Nasal cavity respiratory epithelium epithelial cell of viscerocranial mucosa (primary cell): ENCODE results near the gene FAM89B. TPM values are rescaled to one million over a fixed set of nuclear protein-coding genes. Genes with fewer than 3 reads are reported as not detected.

Source experiments
- total RNA-seq: library from RNA; depleted of rRNA; stranded (reverse); fragments of >200 nt; gene quantifications from 2 replicates; pipeline ENCODE4 v1.2.3, GENCODE V29; 2014

The FAM89B gene
- total RNA-seq: 8.9 and 19.5 TPM in 2 replicates

DNA sequence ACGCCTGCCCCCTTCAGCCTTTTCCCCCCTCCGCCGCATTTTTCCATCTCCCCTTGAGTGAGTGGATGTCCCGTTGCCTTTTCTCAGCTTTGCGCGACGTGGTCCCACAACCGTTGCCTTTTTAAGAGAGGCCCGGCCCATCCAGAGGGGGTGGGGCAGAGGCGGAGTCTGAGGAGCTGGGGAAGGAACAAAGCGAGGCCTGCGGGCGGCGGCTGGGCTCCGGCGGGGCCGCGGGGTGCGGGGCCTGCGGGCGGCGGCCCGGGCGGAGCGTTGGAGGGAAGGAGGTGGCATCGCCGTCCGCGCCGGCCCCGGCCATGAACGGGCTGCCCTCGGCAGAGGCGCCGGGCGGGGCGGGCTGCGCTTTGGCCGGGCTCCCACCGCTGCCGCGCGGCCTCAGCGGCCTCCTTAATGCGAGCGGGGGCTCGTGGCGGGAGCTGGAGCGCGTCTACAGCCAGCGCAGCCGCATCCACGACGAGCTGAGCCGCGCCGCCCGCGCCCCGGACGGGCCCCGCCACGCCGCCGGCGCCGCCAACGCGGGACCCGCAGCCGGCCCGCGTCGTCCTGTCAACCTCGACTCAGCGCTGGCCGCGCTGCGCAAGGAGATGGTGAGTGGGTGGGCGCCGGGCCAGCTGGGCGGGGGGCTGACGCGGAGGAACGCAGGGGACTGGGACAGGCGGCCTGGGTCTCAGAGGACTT is at the start of gene FAM89B:
FAM89B (plus strand) TSS at position 183 of the 696 bp plus-strand sequence; CDS start at position 315, 132 bp downstream.

DNA sequence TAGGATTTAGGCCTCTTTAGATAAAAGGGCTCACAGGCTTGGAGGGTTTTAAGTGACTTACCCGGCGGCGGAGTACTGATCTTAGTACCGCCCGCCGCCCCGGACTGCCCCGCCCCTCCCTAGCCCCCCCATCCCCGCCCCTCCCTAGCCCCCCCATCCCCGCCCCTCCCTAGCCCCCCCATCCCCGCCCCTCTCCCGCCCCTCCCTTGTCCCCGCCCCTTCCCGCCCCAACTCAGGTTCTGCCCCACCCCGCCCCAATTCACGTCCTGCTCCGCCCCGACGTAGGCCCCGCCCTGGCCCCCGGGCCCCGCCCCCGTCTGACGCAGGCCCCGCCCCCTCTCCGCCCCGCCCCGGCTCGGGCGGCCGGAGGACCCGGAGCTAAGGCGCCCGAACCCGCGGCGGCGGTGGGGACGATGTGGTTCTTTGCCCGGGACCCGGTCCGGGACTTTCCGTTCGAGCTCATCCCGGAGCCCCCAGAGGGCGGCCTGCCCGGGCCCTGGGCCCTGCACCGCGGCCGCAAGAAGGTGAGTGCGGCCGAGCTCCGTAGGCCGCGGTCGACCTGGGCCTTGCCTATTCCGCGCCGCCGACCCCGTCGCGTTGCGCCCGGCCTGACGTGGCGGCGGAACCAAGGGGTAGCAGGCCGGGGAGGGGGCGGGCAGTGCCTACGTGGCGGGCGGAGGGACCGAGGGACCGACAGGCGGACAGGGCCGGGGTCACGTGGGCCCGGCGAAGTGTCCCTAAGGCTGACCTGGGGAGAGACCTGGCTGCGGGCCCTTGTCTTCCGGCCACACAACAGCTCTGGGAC is 47.4 kb upstream of the FAM89B start, which contains the start of gene SCYL1:
SCYL1 (plus strand) TSS at position 343 of the 805 bp plus-strand sequence; CDS start at position 414, 71 bp downstream.

DNA sequence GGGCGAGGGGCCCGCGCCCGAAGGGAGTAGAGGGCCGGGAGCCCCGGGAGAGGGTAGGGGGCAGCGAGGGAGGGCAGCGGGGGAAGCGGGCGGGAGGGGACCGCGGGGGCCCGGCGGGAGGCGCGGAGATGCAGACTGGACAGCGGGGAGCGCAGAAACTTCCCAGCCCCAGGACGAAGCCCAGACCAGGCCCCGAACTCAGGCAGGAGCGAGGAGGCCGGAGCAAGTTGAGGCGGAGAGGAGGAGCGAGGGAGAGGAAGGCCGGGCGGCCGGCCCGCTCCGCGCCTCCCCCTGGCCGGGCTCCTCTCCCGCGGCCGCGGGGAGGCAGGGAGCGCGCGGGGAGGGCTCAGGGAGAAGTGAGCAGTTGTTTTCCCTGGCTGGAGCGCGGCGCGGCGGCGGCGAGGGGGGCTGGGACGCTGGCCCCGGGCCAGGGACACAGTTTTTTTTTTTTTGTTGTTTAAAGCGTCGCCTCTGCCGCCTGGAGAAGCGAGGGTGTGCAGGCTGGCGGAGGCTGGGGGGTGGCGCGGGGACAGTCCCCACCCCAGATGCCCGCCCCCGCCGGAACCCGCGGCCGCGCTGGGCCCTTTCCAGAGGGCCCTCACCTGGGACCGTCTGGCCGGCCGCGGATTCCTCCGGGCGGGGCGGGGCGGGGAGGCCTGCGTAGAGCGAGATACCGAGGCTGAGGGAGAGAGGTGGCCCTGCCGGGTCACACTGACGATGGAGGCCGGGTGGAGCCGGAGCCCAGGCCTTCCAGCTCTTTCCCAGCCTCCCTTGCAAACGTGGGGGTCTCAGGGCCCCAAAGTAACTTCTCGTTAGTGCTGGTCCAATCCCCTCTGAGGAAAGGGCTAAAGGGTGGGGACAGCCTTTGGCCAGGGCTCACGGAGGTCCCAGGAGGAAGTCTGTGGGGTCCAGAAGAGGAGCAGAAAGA is 14.1 kb upstream of the FAM89B start, which contains the start of gene LTBP3:
LTBP3 (minus strand) TSS at position 358 of the 928 bp plus-strand sequence. CDS start 400 bp downstream, outside the sequence.

DNA sequence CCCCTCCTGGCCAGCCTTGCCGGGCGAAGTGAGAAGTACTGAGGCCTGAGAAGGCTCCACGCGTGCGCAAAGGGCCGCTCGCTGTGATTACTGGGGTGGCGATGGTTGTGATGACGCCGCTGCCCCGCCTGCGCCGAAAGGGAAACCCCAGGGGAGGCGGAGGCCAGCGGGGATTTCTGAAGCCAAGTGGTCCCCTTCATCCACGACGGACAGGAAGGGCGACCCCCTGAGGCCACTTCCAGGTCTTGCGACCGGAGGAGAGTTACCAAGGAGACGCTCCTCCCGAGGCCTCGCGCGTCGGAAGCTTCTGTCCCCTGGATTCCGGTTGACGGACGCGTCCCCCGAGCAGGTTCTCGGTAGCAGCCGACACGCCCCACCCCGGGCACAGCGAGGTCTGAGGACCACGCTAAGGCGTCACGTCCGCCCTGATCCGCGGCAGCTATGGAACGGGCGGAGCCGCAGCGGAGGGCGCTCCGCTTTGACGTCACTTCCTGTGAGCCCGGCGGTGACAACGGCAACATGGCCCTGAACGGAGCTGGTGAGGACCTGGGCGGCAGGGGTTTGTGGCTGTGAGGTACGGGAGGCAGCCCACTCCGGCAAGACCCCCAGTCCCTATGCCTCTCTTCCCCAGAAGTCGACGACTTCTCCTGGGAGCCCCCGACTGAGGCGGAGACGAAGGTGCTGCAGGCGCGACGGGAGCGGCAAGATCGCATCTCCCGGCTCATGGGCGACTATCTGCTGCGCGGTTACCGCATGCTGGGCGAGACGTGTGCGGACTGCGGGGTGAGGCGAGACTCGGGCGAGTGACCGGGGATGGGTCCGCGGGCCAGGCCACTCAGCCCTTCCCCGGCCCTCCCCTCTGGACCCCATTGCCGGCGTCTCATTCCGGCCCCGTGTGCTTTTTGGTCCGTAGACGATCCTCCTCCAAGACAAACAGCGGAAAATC is 2.1 kb upstream of the FAM89B start, which contains the start of gene ZNRD2:
ZNRD2 (plus strand) TSS at position 505 of the 946 bp plus-strand sequence; CDS start at position 520, 15 bp downstream.

DNA sequence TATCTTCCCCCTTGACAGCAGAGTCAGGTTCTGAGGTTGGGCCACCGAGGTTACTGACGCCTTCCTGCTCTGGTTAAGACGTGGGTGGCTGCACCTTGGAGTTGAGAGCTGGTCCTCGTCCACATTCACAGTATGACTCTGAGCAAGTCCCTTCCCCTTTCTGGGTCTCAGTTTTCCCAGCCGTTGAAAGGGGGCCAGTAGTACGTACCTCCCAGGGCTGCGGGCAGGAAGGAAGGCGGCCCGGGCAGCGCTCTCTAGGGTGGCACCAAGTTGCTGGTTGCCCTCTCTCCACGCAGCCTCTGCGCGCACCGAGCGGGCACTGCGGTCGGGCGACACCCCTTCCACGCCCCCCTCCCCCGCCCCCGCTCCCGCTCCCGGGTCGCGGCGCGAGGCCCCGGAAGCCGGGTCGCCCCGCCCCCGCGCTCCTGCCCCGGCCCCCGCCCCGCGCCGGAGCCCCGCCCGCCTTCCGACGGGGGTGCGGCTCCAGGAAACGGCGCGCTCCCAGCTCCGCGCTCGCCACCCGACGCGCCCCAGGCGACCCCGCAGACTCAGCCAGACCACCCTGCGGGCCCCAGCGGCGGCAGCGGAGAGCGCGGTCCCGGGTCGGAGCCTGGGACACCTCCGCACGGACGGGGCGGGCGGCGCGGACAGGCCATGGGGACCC is 3.4 kb downstream of the FAM89B start, which contains the start of gene EHBP1L1:
EHBP1L1 (plus strand) TSS at position 486 of the 664 bp plus-strand sequence. CDS start 250 bp downstream, outside the sequence.

DNA sequence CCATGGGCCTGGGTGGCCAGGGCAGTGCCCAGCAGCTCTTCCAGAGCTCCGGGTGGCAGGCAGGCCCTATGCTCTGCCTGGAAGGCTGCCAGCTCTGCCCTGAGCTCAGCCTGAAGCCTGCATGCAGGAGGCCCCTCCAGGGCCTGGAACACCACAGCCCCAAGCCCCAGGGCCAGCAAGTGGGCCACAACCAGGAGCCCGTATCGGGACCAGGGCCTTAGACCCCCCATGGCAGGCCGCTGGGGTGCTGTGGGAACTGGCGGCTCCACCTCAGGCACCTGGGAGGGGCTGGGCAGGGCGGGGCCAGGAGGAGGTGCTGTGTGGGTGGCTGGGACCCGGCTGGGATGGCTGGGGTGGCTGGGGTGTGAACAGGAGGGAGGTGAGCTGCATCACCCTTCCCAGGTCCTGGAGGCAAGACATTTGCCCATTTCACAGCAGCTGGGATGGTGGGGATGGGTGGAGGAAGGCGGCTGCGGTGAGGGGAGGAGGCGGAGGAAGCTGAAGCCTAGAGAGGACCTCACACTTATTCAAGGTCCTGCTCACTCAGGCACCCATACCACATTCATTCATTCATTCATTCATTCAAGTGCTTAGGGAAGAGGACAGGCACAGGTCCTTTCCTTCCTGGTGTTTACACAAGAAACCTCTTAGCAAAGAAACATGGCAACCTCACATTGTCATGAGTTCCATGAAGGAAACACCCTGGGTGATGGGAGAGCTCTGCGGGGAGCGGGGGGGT is 23.4 kb downstream of the FAM89B start, which contains the start of gene KCNK7:
KCNK7 (minus strand) TSS at position 258 of the 739 bp plus-strand sequence; CDS start at position 230, 28 bp downstream.

DNA sequence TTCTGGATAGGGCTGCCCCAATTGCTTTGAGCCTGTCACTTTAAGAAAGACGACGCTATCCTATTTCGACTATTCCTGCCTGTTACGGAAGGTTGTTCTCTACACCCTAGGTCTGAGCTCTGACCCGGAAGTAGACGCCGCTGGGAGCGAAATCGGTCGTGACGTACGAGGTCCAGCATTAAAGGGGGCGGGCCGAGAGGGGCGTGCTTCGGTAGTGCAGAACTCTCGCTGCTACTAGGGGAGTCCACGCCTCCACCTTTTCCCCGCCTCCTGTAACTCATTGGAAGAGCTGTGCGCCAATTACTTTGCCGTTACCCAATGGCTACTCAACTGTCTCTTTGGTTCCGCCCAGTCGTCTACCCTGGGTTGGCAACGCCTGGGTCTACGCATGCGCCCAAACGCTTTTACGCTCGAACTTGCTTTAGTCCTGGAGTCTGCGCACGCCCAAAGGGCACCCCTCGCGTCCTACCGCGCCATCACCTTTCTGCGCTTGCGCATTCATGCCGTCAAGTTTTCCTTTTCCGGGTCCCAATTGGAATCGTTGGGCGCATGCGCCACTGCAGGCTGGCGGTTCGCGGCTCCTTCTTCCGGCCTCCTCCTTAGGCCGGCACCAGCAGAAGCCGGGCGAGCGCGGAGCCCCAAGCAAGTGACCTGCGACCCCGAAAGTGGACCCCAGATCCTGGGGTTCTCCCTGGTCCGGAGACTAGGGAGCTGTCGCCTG is 43.1 kb downstream of the FAM89B start, which contains the start of gene PCNX3:
PCNX3 (plus strand) TSS at position 548 of the 721 bp plus-strand sequence. CDS start 536 bp downstream, outside the sequence.

Other genes starting within 250 kb of the FAM89B start
- 22.9 and 35.4 TPM in 2 replicates for gene DPF2, start 238.7 kb upstream of the FAM89B start, total RNA-seq
- under 0.01 TPM in 2 replicates for gene TIGD3, start 217.8 kb upstream of the FAM89B start, total RNA-seq
- 0.57 and 0.68 TPM in 2 replicates for gene SLC25A45, start 189.9 kb upstream of the FAM89B start, total RNA-seq
- gene FRMD8, start 185.9 kb upstream of the FAM89B start, total RNA-seq: 21.5 and 76.2 TPM in 2 replicates
- gene NEAT1, start 149.7 kb upstream of the FAM89B start, total RNA-seq: 50.2 and 178 TPM in 2 replicates
- gene MALAT1, start 73.5 kb upstream of the FAM89B start, total RNA-seq: 8,083 and 19,144 TPM in 2 replicates
- 54.1 and 70.7 TPM in 2 replicates for gene SCYL1, start 47.5 kb upstream of the FAM89B start, total RNA-seq
- gene LTBP3, start 14.2 kb upstream of the FAM89B start, total RNA-seq: 20.8 and 61.8 TPM in 2 replicates
- gene ZNRD2, start 2.1 kb upstream of the FAM89B start, total RNA-seq: 44.4 and 59.1 TPM in 2 replicates
- gene EHBP1L1, start 3.5 kb downstream of the FAM89B start, total RNA-seq: 31.4 and 54.0 TPM in 2 replicates
- 0.57 and 0.68 TPM in 2 replicates for gene KCNK7, start 23.3 kb downstream of the FAM89B start, total RNA-seq
- gene MAP3K11, start 41.7 kb downstream of the FAM89B start, total RNA-seq: 21.2 and 40.2 TPM in 2 replicates
- gene PCNX3, start 43.2 kb downstream of the FAM89B start, total RNA-seq: 10.3 and 38.1 TPM in 2 replicates
- gene SIPA1, start 65.6 kb downstream of the FAM89B start, total RNA-seq: 15.8 and 19.1 TPM in 2 replicates
- gene RELA, start 90.4 kb downstream of the FAM89B start, total RNA-seq: 15.0 and 24.8 TPM in 2 replicates
- 28.7 and 30.3 TPM in 2 replicates for gene KAT5, start 139.7 kb downstream of the FAM89B start, total RNA-seq
- gene RNASEH2C, start 148.3 kb downstream of the FAM89B start, total RNA-seq: 9.0 and 11.6 TPM in 2 replicates
- 10.6 and 20.7 TPM in 2 replicates for gene AP5B1, start 208.4 kb downstream of the FAM89B start, total RNA-seq
- 19.0 and 22.2 TPM in 2 replicates for gene OVOL1, start 214.5 kb downstream of the FAM89B start, total RNA-seq